GM21529 (cell line): ENCODE measurements around the gene HDDC3.
"Not testable (repeated sequence)": the region's sequence is repeated elsewhere in the genome, so short reads cannot be mapped to it uniquely, and the experiment has no call there.

Experiments used
- ATAC-seq: cut with Tn5 transposase; IDR thresholded peaks from one replicate; pipeline ENCODE4 v1.9.1; 2021; ENCODE audit not compliant: unreplicated experiment

The HDDC3 gene

GRCh38 chr15:90930861-90931574 lies 1.3 kb downstream of the HDDC3 start:
- no peak for ATAC-seq

- ATAC-seq = no peak
These were observed 2.9 kb downstream of the HDDC3 start for GRCh38 chr15:90929246-90930019.

GRCh38 chr15:90928106-90928505 lies 4.2 kb downstream of the HDDC3 start:
- not testable (repeated sequence) for ATAC-seq

- ATAC-seq = not testable (repeated sequence)
These were observed 5.6 kb downstream of the HDDC3 start for GRCh38 chr15:90926766-90927165.

- peak; percentile 73 for ATAC-seq
These were observed 8.0 kb downstream of the HDDC3 start for GRCh38 chr15:90924375-90924774.

GRCh38 chr15:90922712-90923322 lies 9.5 kb downstream of the HDDC3 start:
- peak; percentile 82 for ATAC-seq

- no peak for ATAC-seq
These were observed 10.5 kb downstream of the HDDC3 start for GRCh38 chr15:90921887-90922286.

- no peak for ATAC-seq
These were observed 13.5 kb downstream of the HDDC3 start for GRCh38 chr15:90918835-90919234.

- no peak for ATAC-seq
These were observed 14.1 kb downstream of the HDDC3 start for GRCh38 chr15:90918034-90918788.

- ATAC-seq = no peak
These were observed 14.8 kb downstream of the HDDC3 start for GRCh38 chr15:90917569-90917968.

GRCh38 chr15:90916461-90916860 lies 15.9 kb downstream of the HDDC3 start:
- no peak for ATAC-seq

- no peak for ATAC-seq
These were observed 16.4 kb downstream of the HDDC3 start for GRCh38 chr15:90915808-90916440.

GRCh38 chr15:90915216-90915807 lies 17.0 kb downstream of the HDDC3 start:
- no peak for ATAC-seq

GRCh38 chr15:90914305-90915080 lies 17.9 kb downstream of the HDDC3 start:
- no peak for ATAC-seq

- no peak for ATAC-seq
These were observed 18.9 kb downstream of the HDDC3 start for GRCh38 chr15:90913398-90913944.

GRCh38 chr15:90912770-90913075 lies 19.6 kb downstream of the HDDC3 start:
- no peak for ATAC-seq

GRCh38 chr15:90911906-90912769 lies 20.2 kb downstream of the HDDC3 start:
- no peak for ATAC-seq

GRCh38 chr15:90911302-90911623 lies 21.1 kb downstream of the HDDC3 start:
- no peak for ATAC-seq
